Small intestine (tissue), 7 donors: Measurements from ENCODE around the gene DHRS13. TPM values are rescaled to one million over a fixed set of nuclear protein-coding genes. Genes with fewer than 3 reads are reported as not detected.

Source experiments
- DNase-seq, 2 donors: peaks; one replicate each; pipeline versions ENCODE4 v3.0.0 to v3.0.0-alpha.2; 2013
- FAIRE-seq: peaks from 2 replicates; lab custom pipeline; 2012; peaks lifted over from hg19 to GRCh38; lab: Jason Lieb, UNC
- H3K27ac ChIP-seq, 3 donors: one replicate each; pipeline ENCODE4 v1.5.1; 2013; ENCODE audit warnings: low read length in 2 of 3, mild to moderate bottlenecking in 2 of 3, control low read depth in 1 of 3, inconsistent platforms in 1 of 3, low read depth in 1 of 3, moderate library complexity in 1 of 3
- H3K27me3 ChIP-seq, 3 donors: one replicate each; pipeline ENCODE4 v1.6.1; 2013; ENCODE audit warnings: low read length in 3 of 3, inconsistent platforms in 1 of 3; ENCODE audit not compliant: control insufficient read depth in 3 of 3, insufficient read depth in 3 of 3
- H3K36me3 ChIP-seq, 3 donors: one replicate each; pipeline ENCODE4 v1.6.1; 2013; ENCODE audit warnings: low read length in 3 of 3, inconsistent platforms in 1 of 3, low read depth in 1 of 3, mild to moderate bottlenecking in 1 of 3, moderate library complexity in 1 of 3; ENCODE audit not compliant: control insufficient read depth in 3 of 3, insufficient read depth in 2 of 3
- H3K4me1 ChIP-seq, 3 donors: one replicate each; pipeline ENCODE4 v1.6.1; 2013; ENCODE audit warnings: low read length in 2 of 3, inconsistent platforms in 1 of 3, low read depth in 1 of 3, mild to moderate bottlenecking in 1 of 3, moderate library complexity in 1 of 3; ENCODE audit not compliant: control insufficient read depth in 3 of 3, insufficient read depth in 2 of 3
- H3K4me3 ChIP-seq, 3 donors: one replicate each; pipeline ENCODE4 v1.5.1; 2013; ENCODE audit warnings: low read length in 3 of 3, control low read depth in 1 of 3, inconsistent platforms in 1 of 3, low read depth in 1 of 3, mild to moderate bottlenecking in 1 of 3, moderate library complexity in 1 of 3
- H3K9me3 ChIP-seq, 2 donors: one replicate each; pipeline ENCODE4 v1.6.1; 2013; ENCODE audit warnings: low read depth in 1 of 2, low read length in 1 of 2; ENCODE audit not compliant: control insufficient read depth in 2 of 2, insufficient read depth in 1 of 2
- WGBS, 3 donors: extraction: QIAGEN DNeasy Blood & Tissue Kit; methylation state at CpG; one replicate each; pipeline ENCODE4 v1.1.7; 2013; 5-methylcytosine and 5-hydroxymethylcytosine counted together
- polyA plus RNA-seq, 4 donors: library from polyadenylated mRNA; stranded (reverse) in 3 of 4; unstranded in 1 of 4; fragments of 200-250 nt in 3 of 4; fragments of 120-200 nt in 1 of 4; gene quantifications; one replicate each; pipeline versions ENCODE4 v1.2.1 to v1.2.3, GENCODE V29; 2013
- donor health status: healthy with polysubstance abuse.
- donor health status: control.
- donor health status: control.
- donor health status: Bipolar disorder and iron deficiency.
- donor health status: healthy.

Gene DHRS13
- polyA plus RNA-seq, 4 donors = 7.3 to 11.3 (median 8.8) TPM

DNA sequence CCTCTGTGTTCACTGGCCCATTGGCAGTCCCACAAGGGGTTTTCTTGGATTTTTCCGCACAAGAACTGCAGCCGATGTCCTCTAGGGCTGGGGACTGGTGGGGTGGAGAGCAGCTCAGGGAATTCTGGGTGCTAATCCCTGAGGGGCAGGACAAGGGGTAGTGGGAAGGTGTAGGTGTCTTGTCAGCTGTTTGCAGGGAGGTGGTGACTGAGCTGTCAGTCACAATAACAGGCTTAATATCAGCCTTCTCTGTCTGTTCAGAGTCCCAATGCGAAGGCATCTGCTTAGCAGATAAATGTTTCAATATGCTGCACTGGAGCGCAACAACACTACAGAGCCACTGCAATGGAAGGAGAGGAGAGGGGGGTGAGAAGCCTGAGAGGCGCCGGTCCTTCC lies 10.1 kb upstream of the DHRS13 start:
- peaks cover 25 to 80% (median 53%) of the 10 kb centered on the region in 3 donors for H3K36me3 ChIP-seq
- H3K4me1 ChIP-seq = peaks cover 0 to 12% (median 0%) of the 10 kb centered on the region in 3 donors
- WGBS, 3 donors = 94 to 96% (median 96%) methylated on average over 6 of the region's 6 CpGs
- H3K4me3 ChIP-seq = no peak overlapping the region
- FAIRE-seq (no peak), DNase-seq (no peak)
- H3K27me3 ChIP-seq = no peaks in the 10 kb centered on the region
- H3K9me3 ChIP-seq = no peaks in the 10 kb centered on the region
- H3K27ac ChIP-seq = peak overlapping the region in 1 of 3 donors; percentile 21

DNA sequence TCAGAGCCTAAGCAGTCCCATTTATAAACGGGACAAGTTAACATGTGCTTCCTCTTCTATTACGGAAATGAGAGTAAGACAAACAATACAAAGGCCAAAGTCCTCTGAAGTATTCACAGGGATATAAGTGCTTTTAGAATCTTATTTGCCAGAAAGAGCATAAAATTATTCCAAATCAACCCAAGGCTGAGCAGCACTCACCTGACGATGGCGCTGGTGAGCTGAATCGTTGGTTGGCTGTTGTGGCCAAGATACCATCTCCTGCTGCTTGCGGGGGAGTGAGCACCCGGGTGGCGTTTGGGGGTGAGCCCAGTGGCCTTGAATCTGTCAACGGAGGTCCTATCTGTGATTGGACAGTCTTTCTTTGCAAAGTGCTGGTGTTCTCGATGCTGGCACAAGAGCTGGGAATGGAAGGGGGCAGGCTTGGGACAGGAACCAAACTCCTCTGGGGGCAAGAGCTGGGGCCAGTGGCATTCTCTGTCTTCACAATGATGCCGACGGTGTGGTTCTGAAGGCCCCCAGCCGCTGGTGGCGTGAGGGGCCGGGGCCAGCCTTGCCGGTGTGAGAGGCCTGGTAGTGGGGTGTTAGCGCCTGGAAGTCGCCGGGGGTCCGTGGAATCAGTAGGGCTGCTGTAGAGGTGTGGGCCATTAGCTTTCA lies 9.5 kb upstream of the DHRS13 start:
- Histone ChIP-seq H3K36me3 (peaks cover 25 to 80% (median 49%) of the 10 kb centered on the region in 3 donors), H3K27ac (peak overlapping the region in 2 of 3 donors; percentile 21 to 31), H3K4me1 (peaks cover 0 to 12% (median 0%) of the 10 kb centered on the region in 3 donors), H3K4me3 (no peak overlapping the region), H3K27me3 (no peaks in the 10 kb centered on the region), H3K9me3 (no peaks in the 10 kb centered on the region)
- whole genome bisulfite sequencing, 3 donors = 60 to 76% (median 62%) methylated on average over 20 of the region's 20 CpGs
- DNase-seq = peak; percentile 38 to 41
- FAIRE-seq = no peak

DNA sequence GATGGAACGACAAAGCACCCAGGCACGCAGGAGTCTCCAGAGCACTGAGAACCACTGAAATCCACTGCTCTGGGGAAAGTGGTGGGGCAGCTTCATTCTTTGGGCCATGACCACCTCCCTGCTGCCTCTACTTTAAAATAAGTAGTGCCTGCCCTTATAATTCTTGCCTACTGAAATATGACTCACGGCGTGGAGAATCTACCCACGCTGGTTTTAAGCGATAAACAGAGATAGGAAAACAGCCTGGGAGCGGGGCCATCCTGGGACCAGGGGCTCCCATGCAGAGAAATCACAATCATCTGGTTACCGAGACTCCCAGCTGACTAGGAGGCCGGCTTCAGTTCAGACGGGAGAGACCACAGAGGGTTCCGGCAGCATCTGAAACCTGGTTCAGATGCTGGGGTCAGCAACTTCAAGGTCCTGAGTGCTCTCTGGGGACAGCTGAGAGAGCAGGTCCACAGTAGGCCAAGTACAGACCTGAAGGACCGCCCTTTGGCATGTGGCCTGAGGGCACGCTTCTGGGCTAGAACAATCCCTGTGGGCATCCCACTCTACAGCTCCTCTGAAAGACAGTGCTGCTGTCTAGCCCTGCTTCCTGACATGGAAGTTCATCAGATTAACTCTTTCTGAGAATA lies 8.6 kb upstream of the DHRS13 start:
- peaks cover 0 to 12% (median 0%) of the 10 kb centered on the region in 3 donors for H3K4me1 ChIP-seq
- FAIRE-seq = no peak
- H3K9me3 ChIP-seq = no peaks in the 10 kb centered on the region
- DNase-seq = no peak
- no peak overlapping the region for H3K4me3 ChIP-seq
- peak overlapping the region in 1 of 3 donors; percentile 31 for H3K27ac ChIP-seq
- 94 to 96% (median 96%) methylated on average over 13 of the region's 13 CpGs for WGBS, 3 donors
- H3K27me3 ChIP-seq = no peaks in the 10 kb centered on the region
- H3K36me3 ChIP-seq = peaks cover 26 to 82% (median 45%) of the 10 kb centered on the region in 3 donors

DNA sequence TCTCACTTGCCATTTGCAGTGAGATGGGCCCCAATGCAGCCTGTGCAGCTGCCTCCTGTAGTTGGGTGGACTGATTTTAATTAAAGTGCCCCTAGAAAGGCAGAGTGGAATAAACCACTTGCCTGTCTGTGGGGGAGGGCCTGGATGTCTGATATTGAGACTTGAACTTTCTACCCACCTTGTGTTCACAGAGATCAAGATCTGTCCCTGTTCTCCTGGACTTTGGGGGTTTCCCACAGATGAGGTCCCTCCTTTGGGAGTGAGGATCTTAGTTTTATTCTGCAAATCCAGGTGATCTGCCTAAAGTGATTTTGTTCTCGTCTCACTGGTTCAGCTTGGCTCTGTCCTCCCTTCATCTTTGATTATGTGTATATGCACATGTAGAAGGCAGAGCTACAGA lies 7.7 kb upstream of the DHRS13 start:
- no peak for DNase-seq
- Histone ChIP-seq H3K4me1 (peaks cover 0 to 12% (median 0%) of the 10 kb centered on the region in 3 donors), H3K27ac (no peak overlapping the region), H3K4me3 (no peak overlapping the region), H3K9me3 (no peaks in the 10 kb centered on the region), H3K27me3 (no peaks in the 10 kb centered on the region), H3K36me3 (peaks cover 30 to 87% (median 43%) of the 10 kb centered on the region in 3 donors)
- WGBS, 3 donors = 82 to 100% (median 93%) methylated on average over 1 of the region's 1 CpG
- FAIRE-seq = no peak

DNA sequence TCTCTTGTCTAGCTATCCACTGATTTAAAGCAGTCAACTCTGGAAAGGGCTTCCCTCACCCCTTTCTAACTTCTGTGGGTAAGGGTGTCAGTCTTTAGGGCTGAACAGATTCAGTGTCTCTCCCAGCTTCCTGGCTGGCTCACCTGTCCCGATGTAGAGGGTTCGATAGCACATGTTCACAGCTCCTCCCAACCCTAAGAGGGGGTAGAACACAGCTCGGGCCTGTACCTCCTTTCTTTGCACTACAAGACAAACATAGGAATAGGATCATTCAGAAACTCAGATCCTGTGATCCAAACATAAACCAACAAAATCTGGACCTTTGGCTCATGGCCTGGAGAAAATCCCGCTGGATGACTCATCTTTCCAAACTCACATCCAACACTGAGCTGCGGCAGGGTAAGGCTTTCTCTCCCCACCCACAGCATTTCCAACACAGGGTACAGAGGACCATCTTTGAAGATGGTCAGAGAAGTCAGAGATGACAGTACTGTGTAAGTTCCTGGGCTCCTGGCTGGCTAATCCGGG lies 5.8 kb upstream of the DHRS13 start:
- FAIRE-seq (no peak), DNase-seq (no peak)
- Histone ChIP-seq H3K27me3 (no peaks in the 10 kb centered on the region), H3K4me3 (no peak overlapping the region), H3K9me3 (no peaks in the 10 kb centered on the region), H3K36me3 (peaks cover 26 to 78% (median 35%) of the 10 kb centered on the region in 3 donors), H3K27ac (peak overlapping the region in 2 of 3 donors; percentile 6 to 59), H3K4me1 (peaks cover 0 to 12% (median 0%) of the 10 kb centered on the region in 3 donors)
- WGBS, 3 donors = 48 to 67% (median 58%) methylated on average over 6 of the region's 6 CpGs

DNA sequence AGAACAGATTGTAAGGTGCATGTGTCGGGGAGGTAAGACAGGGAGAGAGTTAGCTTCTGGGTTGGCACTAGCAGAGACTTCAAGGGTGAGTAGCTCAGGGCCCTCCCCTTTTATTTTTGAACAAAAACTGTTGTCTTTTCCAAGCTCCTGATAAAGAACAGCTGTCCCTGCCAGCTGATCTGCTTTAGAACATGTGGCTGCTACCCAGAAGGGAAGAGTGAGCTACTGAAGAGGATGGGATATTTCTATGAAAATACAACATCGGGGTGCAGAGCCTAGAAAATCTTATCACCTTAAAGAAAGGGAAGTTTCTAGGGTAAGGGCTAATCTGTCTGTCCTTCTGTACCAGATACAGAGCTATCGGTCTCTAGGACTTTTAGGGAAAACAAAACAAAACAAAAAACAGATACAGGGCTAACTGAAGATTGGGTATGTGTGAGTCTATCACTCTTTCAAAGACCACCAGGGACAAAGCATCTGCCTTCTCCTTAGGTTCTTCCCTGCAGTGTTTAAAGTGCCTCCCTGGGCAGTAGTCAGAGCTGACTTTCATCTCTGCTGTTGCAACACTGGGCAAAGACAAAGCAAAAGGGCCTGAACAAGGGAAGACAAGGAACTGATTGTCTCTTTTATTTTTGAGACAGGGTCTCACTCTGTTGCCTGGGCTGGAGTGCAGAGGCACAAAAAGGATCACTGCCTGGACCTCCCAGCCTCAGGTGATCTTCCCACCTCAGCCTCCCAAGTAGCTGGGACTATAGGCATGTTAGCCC lies 5.0 kb upstream of the DHRS13 start:
- Histone ChIP-seq H3K4me3 (no peak overlapping the region), H3K36me3 (peaks cover 23 to 70% (median 32%) of the 10 kb centered on the region in 3 donors), H3K27me3 (no peaks in the 10 kb centered on the region), H3K4me1 (peaks cover 2 to 16% (median 4%) of the 10 kb centered on the region in 3 donors), H3K27ac (peak overlapping the region in 2 of 3 donors; percentile 6 to 59), H3K9me3 (no peaks in the 10 kb centered on the region)
- DNase-seq (no peak), FAIRE-seq (no peak)
- 73 to 86% (median 83%) methylated on average over 3 of the region's 3 CpGs for WGBS, 3 donors

DNA sequence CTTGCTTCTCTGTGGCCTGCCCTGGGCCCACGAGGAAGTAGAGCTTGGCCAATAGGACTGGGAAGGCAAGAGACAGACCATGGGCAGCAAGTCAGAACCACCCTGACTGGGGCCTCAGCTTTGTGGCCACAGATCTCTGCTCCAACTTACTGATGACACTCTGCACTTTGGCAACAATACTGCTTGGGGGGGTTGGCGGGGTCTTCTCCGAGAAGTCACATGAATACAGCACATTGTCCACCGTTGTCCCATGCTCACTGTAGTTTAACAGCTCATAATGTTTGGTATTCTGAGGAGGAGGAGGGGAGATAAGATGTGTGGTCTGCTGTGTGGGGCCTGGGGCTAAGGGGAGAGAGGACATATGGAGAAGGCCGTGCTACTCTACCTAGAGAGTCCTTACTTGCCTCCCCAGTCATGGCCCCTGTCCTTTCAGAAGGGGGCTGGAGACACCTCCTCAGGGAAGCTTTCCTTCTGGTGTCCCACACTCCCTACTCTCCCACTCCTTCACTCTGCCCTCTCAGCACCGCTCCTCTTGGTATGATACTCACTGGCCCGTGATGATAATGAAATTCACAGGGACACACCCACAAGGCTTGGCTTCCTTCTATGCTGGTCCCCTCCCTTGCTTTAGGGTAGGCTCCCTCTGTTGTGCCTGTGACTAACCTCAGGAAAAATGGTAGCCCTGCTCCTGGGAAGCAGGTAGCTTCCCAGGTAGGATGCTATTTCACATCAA lies 4.0 kb upstream of the DHRS13 start:
- Histone ChIP-seq H3K4me3 (no peak overlapping the region), H3K36me3 (peaks cover 23 to 60% (median 27%) of the 10 kb centered on the region in 3 donors), H3K9me3 (no peaks in the 10 kb centered on the region), H3K27ac (no peak overlapping the region), H3K27me3 (no peaks in the 10 kb centered on the region), H3K4me1 (peaks cover 2 to 8% (median 4%) of the 10 kb centered on the region in 3 donors)
- DNase-seq = no peak
- FAIRE-seq = no peak
- WGBS, 3 donors = 64 to 75% (median 69%) methylated on average over 7 of the region's 7 CpGs
